GM12801 (cell line): ENCODE data around the gene TLE5.

Experiments used
- CTCF ChIP-seq: IDR thresholded peaks from one replicate; pipeline ENCODE4 v1.5.1; 2011; ENCODE audit warnings: control low read depth; ENCODE audit not compliant: insufficient read length; ENCODE audit errors: extremely low read depth

The TLE5 gene

GRCh38 chr19:3065675-3066357, 3.5 kb upstream of the TLE5 start:
- no peak for TF ChIP-seq CTCF

- TF ChIP-seq CTCF, result no peak
These were observed 1.7 kb upstream of the TLE5 start for GRCh38 chr19:3064011-3064330.

- TF ChIP-seq CTCF, result no peak
These were observed 823 bp downstream of the TLE5 start for GRCh38 chr19:3061182-3062161.

- no peak for TF ChIP-seq CTCF
These were observed 1.5 kb downstream of the TLE5 start for GRCh38 chr19:3060857-3061181.

- no peak for TF ChIP-seq CTCF
These were observed 2.6 kb downstream of the TLE5 start for GRCh38 chr19:3059653-3060052.

- TF ChIP-seq CTCF, result no peak
These were observed 3.4 kb downstream of the TLE5 start for GRCh38 chr19:3058821-3059314.

GRCh38 chr19:3058009-3058820, 4.1 kb downstream of the TLE5 start:
- TF ChIP-seq CTCF, result no peak
